GM19043 (cell line): Measurements from ENCODE around the gene FOXD1.
"Not testable (repeated sequence)": the region's sequence is repeated elsewhere in the genome, so short reads cannot be mapped to it uniquely, and the experiment has no call there.

Source experiments
- ATAC-seq: cut with Tn5 transposase; IDR thresholded peaks from one replicate; pipeline ENCODE4 v1.9.1; 2021; ENCODE audit warnings: low read depth; ENCODE audit not compliant: unreplicated experiment

FOXD1 gene

GRCh38 chr5:73448463-73449136 lies at the start of gene FOXD1:
Gene FOXD1 (minus strand): TSS chr5:73448777. CDS start chr5:73448362, 415 bp downstream.
- no peak for ATAC-seq

DNA sequence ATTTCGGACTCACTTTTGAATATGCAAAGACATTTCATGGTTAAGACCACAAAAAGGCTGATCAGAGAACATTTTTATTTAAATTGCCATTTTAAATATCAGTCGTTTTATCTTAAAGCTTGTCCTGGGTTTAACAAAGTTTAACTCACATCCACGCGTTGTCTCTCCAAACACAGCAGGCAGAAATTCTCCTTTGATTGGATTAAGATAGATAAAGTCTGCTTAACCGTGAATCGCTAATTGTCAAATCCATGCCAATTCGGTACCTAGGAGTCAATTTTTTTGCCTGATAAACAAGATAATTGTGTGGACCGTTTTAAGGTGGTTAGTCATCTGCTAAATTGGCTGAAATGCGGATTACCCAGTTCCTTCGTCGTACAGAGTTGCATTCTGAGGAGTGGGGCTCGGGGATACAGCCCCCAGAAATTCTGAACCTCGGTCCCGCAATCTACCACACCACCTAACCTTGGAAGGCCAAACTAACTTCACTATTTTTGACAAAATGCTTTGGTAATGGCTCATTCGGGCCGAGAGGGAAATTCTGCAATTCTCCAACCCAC lies 49.0 kb upstream of the FOXD1 start:
- ATAC-seq: no peak

DNA sequence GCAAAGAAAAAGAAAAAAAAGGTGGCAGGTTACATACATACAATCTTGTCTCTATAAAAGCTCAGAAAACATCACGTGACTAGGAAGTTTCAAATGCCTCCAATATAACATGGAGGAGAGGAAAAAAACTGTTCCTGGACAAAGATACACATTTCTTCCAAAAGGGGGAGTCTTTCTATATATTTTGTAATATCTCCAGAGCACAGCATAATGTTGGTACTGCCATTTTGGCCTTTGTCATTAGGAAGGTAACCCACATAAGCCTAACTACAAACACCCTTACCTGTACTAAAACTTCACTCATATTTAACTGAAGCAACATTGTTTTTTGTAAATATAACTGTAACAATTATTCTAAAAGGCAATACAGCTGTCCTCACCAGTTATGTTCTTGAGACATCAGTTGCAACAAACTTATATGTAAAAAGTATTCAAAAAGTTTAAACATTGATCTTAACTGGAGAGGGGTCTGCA lies 48.4 kb upstream of the FOXD1 start:
- ATAC-seq: no peak

GRCh38 chr5:73495772-73496335 lies 47.3 kb upstream of the FOXD1 start:
- no peak for ATAC-seq

- ATAC-seq: no peak
These were observed 46.1 kb upstream of the FOXD1 start for GRCh38 chr5:73494721-73495120.

- ATAC-seq: no peak
These were observed 44.8 kb upstream of the FOXD1 start for GRCh38 chr5:73493421-73493820.

- ATAC-seq: no peak
These were observed 42.6 kb upstream of the FOXD1 start for GRCh38 chr5:73491155-73491554.

DNA sequence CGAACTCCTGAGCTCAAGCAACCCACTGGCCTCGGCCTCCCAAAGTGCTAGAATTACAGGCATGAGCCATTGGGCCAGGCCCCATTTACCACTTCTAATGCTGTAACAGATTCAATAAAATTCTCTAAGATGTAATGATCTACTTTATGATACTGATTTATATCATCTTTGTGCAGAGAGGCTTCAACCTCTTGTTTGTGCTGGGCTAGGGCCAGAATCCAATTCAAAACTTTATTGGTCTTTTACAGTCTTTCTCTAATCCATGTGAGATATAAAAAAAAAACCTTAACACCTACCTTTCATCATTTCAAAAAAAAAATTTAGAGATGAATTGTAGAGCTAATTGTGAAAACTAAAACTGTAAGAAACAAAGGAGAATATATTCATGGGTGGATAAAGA lies 41.5 kb upstream of the FOXD1 start:
- ATAC-seq: no peak

DNA sequence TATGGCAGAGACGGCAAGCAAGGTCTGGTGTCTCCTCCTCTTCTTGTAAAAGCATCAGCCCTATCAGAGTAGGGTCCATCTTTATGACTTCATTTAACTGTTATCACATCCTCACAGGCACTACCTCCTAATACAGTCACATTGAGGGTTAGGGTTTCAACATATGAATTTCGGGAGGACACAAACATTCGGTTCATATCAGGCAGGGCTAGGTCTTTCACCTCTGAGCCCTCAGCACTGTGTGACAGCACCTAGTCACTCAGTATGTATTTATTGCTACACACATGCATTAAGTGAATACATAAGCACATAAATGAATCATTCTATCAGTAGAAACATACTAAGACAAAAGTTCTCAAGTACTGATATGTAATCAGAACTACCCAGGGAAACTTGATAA lies 40.2 kb upstream of the FOXD1 start:
- ATAC-seq: no peak

DNA sequence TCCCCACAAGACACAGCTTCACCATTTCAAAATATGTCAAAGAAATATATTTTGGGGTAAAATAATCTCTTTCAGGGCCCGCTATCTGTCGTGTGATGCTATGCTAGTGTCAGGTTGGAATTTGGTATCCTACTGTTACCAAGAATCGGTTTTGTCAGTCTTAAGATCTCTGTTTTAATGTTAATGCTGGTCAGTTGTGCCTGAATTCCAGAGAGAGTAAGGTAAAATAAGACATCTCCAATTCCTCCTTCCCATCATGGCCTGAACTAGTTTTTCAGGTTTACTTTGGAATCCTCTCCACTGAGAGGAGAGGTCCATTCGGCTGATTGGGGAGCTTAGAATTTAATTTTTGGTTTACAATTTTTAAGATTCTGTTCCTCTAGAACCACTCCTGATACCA lies 39.2 kb upstream of the FOXD1 start:
- ATAC-seq: no peak

GRCh38 chr5:73487257-73487656 lies 38.7 kb upstream of the FOXD1 start:
- ATAC-seq: not testable (repeated sequence)

DNA sequence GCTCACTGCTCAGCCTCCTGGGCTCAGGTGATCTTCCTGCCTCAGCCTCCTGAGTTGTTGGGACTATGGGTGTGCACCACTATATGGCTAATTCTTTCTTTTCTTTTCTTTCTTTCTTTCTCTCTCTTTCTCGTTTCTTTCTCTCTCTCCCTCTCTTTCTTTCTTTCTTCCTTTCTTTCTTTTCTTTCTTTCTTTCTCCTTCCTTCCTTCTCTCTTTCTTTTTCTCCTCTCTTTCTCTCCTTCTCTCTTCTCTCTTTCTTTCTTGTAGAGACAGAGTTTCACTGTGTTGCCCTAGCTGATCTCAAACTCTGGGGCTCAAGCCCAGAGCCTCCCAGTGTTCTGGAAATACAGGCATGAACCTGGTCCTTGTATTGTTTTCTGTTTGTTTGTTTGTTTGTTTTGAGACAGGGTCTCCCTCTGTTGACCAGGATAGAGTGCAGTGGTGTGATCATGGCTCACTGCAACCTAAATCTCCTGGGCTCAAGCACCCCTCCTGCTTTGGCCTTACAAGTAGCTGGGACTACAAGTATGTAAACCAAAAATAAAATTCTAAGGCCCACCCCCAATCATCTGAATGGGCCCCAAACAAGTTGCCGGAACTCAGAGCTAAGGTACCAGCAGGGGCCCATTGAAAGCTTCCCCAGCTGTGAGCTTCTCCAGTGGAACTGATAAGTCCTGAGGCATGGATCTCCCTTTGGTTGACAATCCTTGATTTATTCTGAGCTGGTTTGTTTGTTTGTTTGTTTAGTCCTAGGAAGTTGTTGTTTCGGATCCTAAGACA lies 37.7 kb upstream of the FOXD1 start:
- ATAC-seq: no peak

GRCh38 chr5:73485715-73486114 lies 37.1 kb upstream of the FOXD1 start:
- ATAC-seq: no peak

DNA sequence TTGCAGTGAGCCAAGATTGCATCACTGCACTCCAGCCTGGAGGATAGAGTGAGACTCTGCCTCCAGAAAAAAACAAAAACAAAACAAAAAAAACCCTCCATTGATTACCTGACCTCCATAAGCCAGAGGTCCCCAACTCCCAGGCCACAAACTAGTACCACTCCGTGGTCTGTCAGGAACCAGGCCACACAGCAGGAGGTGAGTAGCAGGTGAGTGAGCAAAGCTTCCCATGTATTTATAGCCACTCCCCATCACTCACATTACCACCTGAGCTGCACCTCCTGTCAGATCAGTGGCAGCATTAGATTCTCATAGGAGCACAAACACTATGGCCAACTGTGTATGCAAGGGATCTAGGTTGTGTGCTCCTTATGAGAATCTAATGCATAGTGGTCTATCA lies 35.9 kb upstream of the FOXD1 start:
- no peak for ATAC-seq

DNA sequence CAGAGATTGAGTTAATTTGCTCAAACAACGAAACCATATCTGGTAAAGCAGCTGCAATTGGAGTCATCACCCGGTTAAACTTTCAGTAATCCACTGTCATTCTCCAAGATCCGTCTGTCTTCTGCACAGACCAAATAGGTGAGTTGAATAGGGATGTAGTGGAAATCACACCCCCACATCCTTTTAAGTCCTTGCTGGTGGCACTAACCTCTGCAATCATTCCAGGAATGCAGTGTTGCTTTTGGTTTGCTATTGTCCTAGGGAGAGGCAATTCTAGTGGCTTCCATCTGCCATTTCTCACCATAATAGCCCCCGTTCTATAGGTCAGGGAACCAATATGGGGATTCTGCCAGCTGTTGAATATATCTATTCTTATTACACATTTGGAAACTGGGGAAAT lies 35.1 kb upstream of the FOXD1 start:
- ATAC-seq: no peak

DNA sequence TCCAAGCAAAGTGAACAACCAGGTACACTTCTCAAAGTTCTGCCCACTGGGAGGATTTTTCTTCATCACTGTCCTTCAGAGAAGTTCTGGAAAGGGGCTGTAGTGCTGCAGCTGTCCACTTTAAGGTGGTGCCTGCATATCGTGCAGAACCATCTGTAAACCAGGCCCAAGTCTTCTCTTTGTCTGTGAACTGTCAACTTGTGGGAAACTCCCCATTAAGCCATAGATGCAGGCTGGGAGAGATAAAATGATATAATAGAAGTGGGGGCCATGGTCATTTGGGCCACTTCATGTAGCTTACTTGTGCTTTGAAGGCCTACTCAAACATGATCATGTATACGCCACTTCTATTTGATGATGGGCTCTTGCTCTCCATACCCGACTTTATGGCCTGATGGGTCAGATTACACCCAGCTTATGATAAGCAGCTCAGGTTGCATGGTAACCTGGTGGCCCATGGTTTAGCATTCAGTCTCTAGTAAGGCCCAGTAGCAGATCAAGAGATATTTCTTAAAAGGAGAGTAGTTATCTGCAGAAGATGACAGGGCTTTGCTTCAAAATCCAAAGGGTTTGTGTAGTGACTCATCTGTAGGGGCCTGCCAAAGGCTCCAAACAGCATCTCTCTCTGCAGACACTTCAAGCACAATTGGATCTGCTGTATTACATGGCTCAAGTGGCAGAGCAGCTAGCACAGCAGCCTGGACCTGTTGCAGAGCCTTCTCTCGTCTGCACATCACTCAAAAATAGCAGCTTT lies 34.0 kb upstream of the FOXD1 start:
- ATAC-seq: no peak

DNA sequence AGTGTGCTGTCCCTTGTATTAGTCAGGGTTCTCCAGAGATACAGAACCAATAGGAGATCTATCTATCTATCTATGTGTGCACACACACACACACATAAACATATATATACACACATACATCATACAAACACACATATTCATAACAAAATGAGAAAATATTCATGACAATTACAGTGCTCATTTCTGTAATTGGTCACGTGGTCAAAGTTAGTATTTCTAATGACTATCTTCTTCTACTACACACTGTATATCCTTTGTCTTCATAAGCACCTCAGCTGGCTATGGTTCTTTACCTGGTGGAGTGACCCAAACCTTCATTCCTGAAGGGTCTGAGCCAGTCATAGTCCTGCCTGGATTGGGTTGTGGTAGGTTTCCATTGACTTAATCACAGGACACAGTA lies 31.9 kb upstream of the FOXD1 start:
- no peak for ATAC-seq

DNA sequence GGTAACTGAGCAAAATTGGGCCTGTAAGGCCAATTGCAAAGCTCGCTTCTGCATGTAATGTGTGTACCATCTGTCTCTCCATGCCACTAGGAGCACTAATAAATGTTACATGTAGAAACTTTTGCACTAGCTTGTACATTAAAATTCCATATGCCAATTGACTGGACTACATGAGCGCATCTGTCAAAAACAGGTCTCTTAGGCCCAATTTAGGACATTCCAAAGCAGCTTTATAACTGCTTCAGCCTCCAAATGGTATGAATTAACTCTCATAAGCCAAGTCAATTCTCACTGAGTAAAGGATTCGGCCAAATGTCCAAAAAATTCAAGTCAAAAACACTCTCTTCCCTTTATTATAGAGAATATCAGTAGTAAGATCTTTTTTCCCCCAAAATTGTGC lies 23.5 kb upstream of the FOXD1 start:
- ATAC-seq: no peak

DNA sequence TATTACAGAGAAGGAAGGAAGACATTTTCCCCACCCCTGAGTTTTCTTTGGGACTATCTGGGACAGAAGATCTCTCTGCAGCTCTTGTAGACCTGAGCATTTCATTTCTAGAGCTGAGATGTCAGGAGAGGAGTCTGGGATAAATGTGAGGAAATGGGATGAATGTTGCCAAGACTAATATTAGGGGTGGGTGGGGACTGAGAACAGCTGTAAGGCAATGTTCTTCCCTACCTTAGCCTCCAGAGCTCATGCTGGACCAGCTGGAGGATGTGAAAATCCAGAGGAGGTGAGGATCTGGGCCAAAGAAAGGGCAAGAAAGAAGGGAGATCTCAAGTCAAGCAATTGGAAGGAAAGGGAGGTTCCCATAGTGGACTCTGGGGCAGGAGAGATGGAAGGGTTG lies 23.1 kb upstream of the FOXD1 start:
- ATAC-seq: no peak

- ATAC-seq: no peak
These were observed 21.3 kb upstream of the FOXD1 start for GRCh38 chr5:73469878-73470277.

DNA sequence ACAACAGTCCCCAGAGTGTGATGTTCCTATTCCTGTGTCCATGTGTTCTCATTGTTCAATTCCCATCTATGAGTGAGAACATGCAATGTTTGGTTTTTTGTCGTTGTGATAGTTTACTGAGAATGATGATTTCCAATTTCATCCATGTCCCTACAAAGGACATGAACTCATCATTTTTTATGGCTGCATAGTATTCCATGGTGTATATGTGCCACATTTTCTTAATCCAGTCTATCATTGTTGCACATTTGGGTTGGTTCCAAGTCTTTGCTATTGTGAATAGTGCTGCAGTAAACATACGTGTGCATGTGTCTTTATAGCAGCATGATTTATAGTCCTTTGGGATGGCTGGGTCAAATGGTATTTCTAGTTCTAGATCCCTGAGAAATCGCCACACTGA lies 20.1 kb upstream of the FOXD1 start:
- ATAC-seq: not testable (repeated sequence)
